ENCODE data around the gene IPCEF1.
A peak's percentile ranks its signal among the peaks of the same experiment; 100 is the strongest.

GRCh38 chr6:154276810-154277628 lies 79.6 kb downstream of the IPCEF1 start:
- TF ChIP-seq CTCF (conservative IDR thresholded peaks at IDR 0.05): peak; percentile 74
- no peak for TF ChIP-seq ZFX (IDR thresholded peaks at IDR 0.05)
